ENCODE measurements around the gene CALD1.

The CALD1 gene

DNA sequence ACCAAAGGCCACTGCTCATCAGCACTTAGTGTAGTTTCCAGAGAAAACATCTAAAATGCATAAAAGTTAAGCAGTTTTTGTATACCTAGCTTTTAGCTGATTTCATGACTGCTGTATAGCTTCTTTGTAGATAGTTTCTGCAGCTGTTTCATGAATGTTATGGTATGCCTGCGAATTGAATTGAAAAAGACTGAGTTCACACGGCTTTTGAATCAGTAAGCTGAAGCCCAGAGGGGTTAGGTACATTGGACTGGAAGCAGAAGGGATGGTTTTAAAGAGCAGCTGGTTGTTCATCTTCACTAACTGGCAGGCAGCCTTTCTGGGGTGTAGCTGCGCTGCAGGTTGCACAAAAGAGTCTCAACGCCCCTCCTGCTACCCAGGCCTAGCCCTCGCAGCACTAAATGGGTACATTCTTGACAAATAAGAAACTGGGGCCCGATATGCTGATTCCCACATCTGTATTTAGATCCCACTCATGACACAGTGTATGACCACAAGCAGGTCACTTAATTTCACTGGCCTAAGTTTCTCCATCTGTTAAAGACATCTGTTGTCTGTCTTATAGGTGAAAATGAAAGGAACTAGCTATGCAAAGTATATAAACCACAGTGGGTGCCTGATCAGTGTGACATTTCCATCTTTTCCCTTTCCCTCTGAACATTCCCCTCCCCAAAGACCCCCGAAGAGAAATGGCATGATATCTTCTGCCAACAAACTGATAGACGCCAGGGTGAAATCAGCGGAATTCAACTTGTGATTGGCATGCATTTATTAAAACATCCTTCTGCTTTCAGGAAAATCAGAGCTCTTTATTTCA lies 120.9 kb downstream of the CALD1 start:
- no peak for DNase-seq

DNA sequence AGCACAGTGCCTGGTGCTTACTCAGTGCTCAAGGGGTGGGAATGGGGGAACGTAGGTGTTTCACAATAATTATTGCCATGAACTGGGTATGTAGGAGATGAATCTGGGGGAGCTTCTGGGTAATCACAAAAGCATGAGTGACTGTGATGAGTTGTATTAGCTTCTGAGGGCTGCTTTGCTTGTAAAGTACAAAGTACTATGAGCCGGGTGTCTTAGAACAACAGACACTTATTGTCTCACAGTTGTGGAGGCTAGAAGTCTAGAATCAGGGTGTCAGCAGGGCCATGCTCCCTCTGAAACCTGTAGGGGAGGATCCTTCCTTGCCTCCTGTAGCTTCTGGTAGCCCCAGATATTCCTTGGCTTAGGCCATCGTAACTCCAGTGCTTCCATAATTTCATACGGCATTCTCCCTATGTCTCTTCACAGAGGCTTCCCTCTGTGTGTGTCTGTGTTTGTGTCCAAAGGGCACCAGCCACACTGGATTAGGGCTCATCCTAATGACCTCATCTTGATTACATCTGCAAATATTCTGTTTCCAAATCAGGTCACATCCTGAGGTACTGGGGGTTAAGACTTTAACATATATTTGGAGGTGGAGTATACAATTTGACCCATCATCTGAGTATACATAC lies 122.1 kb downstream of the CALD1 start:
- DNase-seq, result no peak

DNA sequence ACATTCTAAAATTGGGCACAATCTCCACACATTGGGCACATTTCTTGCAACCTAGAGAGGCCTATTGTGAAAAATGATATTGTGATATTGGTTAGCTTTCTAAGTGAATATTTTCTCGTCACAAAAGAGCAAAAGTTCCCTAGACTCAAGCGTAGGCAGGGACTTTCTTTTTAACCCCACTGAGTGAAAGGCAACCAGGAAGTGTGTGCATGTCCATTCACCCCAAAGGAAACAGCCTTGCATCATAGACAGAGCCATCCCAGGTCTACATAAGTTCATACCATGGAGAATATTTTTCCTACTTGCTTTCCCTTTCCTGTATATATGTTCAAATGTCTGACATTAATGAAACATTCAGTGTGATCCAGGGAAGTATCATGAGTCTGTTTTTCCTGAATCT lies 122.6 kb downstream of the CALD1 start:
- DNase-seq, result no peak

DNA sequence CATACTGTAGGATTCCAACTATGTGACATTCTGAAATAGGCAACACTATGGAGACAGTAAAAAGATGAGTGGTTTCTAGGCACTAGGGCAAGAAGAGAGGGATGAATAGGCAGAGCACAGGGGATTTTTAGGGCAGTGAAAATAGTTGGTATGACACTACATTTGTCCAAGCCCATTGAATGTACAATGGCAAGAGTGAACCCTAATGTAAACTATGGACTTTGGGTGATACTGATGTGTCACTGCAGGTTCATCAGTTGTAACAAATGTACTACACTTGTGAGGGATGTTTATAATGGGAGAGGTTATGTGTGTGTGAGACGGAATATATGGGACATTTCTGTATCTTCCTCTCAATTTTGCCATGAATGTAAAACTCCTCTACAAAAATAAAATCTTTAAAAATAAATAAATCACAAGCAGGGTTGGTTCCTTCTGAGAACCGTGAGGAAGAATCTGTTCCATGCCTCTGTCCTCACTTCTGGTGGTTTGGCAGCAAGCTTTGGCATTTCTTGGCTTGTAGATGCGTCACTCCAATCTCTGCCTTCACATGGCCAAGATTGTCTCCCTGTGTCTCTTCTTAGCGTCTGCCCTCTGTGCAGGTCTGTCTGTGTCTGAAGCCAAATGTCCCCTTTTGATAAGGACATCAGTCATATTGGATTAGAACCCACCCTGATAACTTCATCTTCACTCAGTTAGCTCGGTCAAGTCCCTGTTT lies 123.8 kb downstream of the CALD1 start:
- DNase-seq, result no peak

DNA sequence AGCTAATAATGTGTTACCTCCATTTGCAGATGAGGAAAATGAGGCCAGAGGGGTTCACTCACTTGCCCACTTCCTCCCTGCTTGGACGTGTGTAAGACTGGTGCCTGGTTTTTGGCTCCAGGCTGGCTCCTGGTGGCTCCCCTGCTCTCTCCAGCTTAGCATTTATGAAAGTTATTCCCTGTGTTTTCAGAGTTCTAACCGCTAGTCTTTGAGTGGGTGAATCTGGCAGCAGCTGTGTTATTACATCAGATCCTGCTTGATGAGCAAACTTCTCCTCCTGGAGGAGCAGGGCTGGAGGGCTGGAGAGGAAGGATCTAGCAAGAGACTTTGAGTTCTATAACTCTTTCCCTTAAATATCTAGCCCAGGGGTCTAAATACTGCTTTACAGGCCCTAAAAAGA lies 125.9 kb downstream of the CALD1 start:
- DNase-seq, result no peak

DNA sequence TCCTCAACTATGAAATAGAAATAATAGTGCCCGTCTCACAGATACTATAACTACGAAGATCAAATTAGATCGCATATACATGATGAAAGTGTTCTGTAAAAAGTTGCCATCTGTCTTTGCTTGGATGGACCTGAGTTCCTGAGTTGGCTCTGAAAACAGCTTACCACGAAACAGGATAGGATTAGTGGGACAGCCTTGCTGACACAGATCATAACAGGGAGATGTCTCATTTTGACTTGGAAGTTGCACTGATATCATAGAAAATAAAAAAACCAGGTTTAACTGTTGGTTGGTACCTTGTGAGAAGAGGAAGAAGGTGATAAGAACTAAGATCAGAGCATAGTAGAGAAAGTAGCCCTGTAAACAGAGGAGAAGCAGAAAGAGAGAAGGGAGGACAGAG lies 127.6 kb downstream of the CALD1 start:
- DNase-seq, result no peak

DNA sequence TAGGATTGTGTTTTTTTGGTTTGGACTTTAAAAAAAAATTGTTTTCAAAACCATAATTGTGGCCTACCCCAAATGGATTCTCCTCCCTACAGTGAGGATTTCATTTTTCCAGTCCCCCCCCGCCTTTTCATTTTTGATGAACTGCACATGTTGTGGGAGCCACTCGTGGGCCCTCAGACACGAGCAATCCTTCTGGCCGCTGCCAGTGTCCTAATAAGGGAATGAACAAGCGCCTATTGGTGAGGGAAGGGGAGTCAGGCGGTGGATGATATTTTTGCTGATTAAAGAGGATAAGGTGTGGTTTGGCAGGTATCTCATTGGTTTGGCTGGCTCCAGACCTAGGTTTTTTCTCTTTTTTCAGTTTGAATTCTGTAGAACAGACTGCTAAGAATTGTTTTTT lies 128.2 kb downstream of the CALD1 start:
- no peak for DNase-seq

DNA sequence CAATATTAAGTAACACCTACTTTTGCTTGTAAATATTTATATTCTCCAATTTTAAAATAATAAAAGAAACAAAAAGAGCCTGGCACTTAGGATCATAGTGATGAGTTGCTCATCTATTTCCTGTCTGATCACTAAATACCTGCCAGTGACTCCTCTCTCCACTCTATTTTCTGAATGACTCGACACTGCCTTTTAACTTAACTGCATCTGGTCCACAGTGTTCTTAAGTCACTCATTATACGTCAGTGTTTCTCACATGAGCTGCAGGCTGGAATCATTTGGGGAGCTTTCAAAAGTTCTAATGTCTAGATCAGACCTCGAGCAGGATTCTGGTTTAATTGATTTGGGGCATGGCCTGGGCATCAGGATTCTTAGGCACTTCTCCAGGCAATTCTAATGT lies 128.9 kb downstream of the CALD1 start:
- DNase-seq, result no peak

DNA sequence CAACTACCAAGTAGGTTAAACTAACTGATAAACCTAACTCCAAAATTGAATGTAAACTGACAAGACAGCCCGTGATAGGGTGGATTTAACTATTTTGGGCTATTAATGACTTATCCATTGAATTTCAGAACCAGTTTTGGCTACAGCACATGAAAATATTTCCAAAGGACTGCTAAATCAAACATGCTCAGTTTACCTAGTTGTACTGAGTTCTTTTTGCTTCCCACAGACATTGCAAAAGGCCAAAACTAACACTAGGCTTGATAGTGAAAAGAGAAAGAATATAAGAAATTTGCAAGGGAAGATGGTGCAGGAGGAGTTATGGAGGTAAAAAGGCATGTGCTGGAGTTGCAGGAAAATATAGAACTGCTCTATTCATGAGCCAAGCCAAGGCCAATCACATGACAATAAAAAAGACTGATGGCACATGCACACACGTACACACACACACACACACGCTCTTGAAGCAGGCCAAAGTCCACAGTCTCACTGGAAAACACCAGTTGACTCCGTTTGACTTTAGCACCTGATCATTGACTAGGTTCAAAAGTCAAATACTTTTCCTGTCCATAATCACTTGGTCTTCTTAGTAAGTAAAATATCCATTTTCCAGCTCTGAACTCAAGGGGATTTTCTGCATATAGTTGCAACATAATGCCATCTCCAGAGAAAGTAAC lies 130.9 kb downstream of the CALD1 start:
- DNase-seq, result no peak

DNA sequence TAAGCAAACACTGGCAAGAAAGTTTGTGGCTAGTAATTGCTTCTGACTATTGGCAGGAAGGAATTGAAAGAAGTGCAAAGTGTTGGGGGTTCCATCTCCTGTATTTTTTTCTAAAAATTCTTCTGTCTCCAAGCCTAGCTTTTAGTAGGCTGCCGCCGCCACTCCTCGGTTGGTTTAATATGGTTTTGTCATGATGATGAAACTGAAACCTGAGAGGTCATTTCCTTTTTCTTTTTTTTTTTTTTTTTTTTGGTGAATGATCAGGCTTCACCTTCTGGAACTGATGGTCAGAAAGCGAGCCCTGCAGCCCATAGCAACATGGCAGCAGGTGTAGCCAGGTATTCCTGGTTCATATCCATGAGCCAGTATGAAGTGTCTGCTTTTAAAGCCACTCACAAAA lies 131.5 kb downstream of the CALD1 start:
- no peak for DNase-seq

DNA sequence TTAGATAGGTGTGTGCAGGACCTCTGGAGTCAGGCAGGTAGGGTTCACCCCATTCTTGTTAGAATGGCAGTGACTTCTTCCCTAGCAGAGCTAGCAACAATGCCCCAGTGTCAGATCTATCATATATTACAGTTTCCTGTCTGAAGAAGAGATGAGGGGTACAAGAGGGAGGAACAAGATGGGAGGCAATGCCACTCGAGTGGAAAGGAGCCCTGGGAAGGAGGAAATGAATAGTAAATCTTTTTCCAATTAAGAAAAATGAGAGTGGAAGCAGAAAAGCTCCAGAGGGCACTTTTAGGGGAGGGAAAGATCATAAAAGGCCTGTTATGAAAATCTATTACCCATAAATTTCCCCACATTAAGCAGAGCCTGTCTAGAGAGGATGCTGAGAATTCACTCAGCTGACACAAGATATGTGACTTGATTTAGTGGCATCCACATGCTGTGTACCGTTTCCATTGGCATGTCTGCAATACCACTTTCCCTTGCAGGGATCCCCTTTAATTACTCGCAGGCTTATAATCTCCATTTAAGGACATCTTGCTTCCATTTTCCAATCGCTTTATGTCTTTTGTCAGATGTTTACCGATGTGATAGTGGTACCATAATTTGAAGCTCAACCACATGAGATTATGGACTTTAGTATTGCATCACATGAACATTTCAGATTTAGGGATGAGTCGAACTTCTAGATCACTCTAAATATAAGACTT lies 136.9 kb downstream of the CALD1 start:
- DNase-seq, result no peak

DNA sequence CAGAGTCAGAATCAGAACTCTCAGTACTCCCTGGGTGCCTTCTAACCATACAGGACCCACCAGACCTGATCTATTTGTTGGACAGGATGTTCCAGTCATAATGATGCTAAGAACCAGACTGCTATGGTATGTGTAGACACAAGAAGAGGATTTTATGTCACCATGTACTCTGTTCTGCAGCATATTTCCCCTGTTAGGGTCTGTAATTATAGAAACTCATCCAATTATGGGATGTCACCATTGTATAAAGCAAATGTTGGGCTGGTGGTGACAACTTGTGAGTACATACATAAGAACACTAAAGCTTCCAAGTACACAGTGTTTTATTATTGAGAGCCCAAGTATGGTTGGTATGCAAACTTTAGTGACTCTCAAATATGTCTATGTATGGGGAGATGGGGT lies 139.8 kb downstream of the CALD1 start:
- DNase-seq, result no peak

DNA sequence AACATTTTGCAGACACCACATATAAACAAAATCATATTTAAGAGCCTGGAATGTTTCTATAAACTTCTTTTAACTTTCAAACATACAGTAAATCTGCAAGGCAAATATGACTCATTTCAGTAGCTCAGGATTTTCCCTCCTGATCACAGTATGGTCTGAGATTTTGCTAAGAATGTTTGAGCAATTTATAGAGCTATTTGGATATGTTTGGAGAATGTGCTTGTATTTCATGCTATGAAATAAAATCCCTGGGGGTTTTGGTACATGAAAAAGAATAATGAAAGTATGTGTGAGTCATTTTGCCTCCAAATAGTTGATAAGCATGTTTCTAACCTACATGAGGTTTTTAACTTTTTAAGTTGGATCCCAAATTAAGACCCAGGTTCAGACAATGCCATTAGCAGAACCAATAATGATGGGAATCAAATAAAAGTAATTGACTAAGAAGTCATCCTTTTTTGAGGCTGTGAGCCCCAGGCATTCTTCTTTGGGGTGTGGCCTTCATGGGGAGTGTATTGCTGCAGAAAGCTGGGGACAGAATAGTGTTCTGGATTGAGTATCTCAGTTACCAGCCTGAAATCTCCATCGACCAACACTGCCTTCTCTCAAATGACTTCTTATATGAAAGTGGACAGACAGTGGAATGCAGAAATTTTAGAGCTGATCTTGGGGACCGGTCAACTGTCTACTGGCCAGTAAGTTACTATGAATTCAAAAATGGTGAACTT lies 140.8 kb downstream of the CALD1 start:
- DNase-seq, result no peak

DNA sequence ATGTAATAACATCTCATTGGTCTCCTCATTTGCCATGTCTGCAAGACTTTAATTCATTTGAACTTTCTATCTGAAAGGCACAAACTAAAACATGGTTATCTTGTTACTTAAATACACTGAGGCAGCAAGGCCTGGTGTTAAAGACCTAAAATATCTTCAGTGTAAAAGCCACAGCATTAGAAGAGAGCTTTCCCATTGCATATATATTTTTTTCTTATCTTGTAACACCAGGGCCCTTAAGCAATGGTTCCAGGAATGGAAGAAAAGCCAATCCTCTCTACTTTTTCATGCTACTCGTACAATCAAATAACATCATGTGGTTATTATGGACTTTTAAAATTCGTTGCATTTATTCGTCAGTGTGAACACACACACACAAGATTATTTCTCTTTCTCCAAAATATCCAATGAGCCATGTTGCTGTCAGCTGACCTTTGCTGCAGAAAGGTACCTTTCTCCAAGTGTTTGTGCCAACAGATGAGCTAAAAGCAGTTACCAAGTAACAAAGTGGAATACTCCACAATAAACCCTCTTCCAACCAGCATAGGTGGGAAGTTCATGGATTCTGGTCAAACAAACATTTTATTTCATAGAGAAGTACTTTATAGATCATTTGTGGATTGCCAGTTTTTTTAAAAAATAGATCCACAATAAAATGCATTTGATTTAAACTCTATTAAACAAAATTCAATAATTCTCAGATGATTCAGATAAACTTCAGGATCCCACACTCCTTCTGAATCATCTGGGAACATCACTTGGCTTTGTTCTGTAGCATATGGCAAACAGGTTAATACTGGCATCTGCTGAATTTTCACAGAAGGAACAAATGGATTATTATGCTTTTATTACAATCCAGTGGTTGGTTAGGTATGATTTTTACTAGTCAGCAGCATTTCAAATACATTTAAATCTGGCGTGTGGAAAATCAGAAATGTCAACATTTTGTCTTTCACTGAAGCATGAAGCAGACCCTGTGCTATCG lies 143.6 kb downstream of the CALD1 start:
- DNase-seq, result no peak

DNA sequence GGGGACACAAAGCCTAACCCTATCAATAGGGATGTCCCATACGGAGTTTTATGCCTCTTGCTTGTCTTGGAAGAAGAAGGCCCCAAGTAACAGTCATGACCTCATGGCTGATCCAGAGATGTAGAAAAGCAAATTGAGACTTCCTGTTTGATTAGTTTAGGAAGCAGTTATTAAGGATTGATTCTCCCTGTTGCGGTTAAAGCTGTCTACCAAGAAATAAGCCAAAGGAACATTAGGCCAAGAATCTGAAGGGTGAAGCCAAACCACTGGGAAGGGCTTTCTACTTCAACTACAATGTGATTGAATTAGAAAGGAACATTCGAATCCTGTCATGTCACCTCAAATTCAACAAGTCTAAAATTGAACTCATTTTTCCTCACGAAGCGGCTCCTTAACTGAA lies 146.3 kb downstream of the CALD1 start:
- no peak for DNase-seq

DNA sequence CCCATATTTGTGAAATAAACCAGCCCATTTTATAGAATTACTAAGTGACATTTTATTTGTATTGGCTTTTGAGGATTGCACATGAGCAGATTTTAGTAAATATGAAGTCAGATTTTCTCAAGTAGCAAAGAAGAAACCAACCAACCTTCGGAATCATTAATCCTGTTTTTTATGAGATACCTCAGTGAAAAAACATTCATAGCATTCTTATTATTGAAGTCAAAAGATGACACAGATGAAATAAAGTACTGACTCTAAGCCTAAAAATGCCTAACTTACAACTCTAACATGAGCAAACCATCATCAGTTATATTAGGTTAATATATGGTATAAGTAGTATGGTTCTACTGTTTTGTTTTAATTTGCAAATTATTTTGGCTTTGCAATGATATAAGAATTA lies 147.0 kb downstream of the CALD1 start:
- DNase-seq, result no peak

DNA sequence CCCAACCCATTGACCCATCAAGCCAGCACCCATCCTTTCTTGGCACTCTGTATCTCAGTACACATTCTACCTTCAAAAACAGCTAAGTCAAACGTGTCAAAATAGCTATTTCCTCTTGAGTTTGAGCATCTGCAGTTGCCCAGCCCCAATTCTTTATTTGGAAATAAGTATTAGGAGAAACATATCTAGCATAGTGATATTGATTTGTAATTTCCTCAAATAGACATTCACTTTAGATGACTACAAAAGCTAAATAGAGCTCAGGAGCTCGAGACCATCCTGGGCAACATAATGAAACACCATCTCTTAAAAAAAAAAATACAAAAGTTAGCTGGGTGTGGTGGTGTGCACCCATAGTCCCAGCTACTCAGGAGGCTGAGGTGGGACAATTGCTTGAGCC lies 147.6 kb downstream of the CALD1 start:
- DNase-seq, result no peak

DNA sequence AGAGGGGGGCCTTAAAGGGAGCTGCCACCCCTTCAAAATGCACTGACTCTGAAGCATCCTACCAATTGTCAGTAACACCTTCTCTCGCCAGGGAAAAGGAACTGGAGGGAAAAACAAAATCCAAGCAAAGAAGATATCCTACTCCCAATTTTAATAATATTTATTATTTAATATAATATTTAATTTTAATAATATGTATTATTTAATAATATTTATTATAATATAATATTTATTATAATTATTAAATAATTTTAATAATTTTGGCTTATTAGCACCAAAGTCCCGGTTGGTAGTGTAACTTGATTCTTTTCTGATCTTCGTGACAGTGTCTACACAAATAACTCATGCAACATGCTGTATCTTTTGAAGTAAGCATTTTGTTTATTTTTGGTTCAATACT lies 148.3 kb downstream of the CALD1 start:
- no peak for DNase-seq

DNA sequence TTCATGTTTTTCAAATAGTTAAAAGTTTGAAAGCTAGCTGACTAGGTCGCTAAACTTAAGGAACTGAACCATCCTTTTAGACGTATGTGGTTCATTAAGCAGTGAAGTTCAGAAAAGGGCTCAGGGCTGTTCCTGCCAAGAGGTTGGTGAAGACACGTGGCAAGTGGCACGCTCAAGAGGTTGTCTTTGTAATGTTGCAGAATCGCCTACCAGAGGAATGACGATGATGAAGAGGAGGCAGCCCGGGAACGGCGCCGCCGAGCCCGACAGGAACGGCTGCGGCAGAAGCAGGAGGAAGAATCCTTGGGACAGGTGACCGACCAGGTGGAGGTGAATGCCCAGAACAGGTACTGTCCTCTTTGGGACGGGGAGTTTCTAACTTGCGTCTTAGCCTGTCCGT lies 149.1 kb downstream of the CALD1 start:
- no peak for DNase-seq

DNA sequence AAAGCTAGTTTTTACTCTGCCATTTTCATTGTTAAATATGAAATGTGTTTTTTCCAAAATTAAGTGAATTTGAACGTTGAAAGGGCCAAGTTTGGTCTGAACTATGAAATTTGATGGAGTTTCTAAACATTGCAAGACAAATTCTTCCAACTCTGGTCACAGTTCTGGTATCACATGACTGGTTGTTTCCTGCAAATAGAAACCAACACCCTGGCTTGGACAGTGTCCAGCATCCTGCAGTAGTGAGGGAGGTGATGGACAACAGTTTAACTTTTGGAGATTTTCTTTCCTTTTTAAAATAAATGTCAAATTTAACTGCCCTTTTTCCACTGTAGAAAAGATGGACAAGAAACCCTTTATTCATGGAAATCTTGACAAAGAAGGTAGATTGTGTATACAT lies 152.1 kb downstream of the CALD1 start:
- no peak for DNase-seq

Data from COR-L47 (cell line).